ENCODE results near the gene IPPK.
"Not testable (repeated sequence)": the region's sequence is repeated elsewhere in the genome, so short reads cannot be mapped to it uniquely, and the experiment has no call there.

Gene IPPK

GRCh38 chr9:92590377-92590776 lies 79.6 kb downstream of the IPPK start:
- ChIA-PET POLR2A (ENCODE audit: low non-redundant PET) (no interaction called here), CTCF (interaction anchor here (0.6 kb wide), 1 partner anchor 158 kb away, joined by 3 read pairs; no protein-coding TSS in a partner anchor)
- DNase-seq (ENCODE audit: low spot score) = no peak
- no peak overlapping the region for H3K27ac ChIP-seq
- TF ChIP-seq CTCF (conservative IDR thresholded peaks at IDR 0.05; ENCODE audit: low read depth) = no peak

- CTCF ChIA-PET = interaction anchor here (0.6 kb wide), 3 partner anchors 134 to 256 kb away, joined by 3 read pairs; no protein-coding TSS in a partner anchor
- POLR2A ChIA-PET (ENCODE audit: low non-redundant PET) = no interaction called here
- no peak for DNase-seq (ENCODE audit: low spot score)
- TF ChIP-seq CTCF (conservative IDR thresholded peaks at IDR 0.05; ENCODE audit: low read depth) = no peak
- H3K27ac ChIP-seq = no peak overlapping the region
These were observed 80.0 kb downstream of the IPPK start for GRCh38 chr9:92589923-92590322.

GRCh38 chr9:92576175-92576574 lies 93.8 kb downstream of the IPPK start:
- ChIA-PET CTCF (no interaction called here), POLR2A (ENCODE audit: low non-redundant PET) (no interaction called here)
- no peak for DNase-seq (ENCODE audit: low spot score)
- TF ChIP-seq CTCF (conservative IDR thresholded peaks at IDR 0.05; ENCODE audit: low read depth) = no peak
- no peak overlapping the region for H3K27ac ChIP-seq

GRCh38 chr9:92573612-92574011 lies 96.3 kb downstream of the IPPK start:
- POLR2A ChIA-PET (ENCODE audit: low non-redundant PET); CTCF ChIA-PET: not testable (repeated sequence)

GRCh38 chr9:92571871-92572270 lies 98.1 kb downstream of the IPPK start:
- POLR2A ChIA-PET (ENCODE audit: low non-redundant PET); H3K27ac ChIP-seq; CTCF ChIA-PET; DNase-seq (ENCODE audit: low spot score): not testable (repeated sequence)

More at GRCh38 chr9:92573612-92574011, 96.3 kb downstream of the IPPK start:
- not testable (repeated sequence) for DNase-seq (ENCODE audit: low spot score); H3K27ac ChIP-seq

- TF ChIP-seq CTCF (conservative IDR thresholded peaks at IDR 0.05; ENCODE audit: low read depth) = no peak
- POLR2A ChIA-PET (ENCODE audit: low non-redundant PET) = no interaction called here
- CTCF ChIA-PET = no interaction called here
These were observed 104.9 kb downstream of the IPPK start for GRCh38 chr9:92564982-92565381.

GRCh38 chr9:92564504-92564903 lies 105.4 kb downstream of the IPPK start:
- no peak overlapping the region for H3K27ac ChIP-seq
- no peak for DNase-seq (ENCODE audit: low spot score)
- ChIA-PET POLR2A (ENCODE audit: low non-redundant PET) (no interaction called here), CTCF (no interaction called here)
- no peak for TF ChIP-seq CTCF (conservative IDR thresholded peaks at IDR 0.05; ENCODE audit: low read depth)

More at GRCh38 chr9:92564982-92565381, 104.9 kb downstream of the IPPK start:
- no peak for DNase-seq (ENCODE audit: low spot score)
- H3K27ac ChIP-seq = no peak overlapping the region
